AG04450 (cell line): ENCODE data around the gene APBB2. TPM values are rescaled to one million over a fixed set of nuclear protein-coding genes. Genes with fewer than 3 reads are reported as not detected.
"Not testable (repeated sequence)": the region's sequence is repeated elsewhere in the genome, so short reads cannot be mapped to it uniquely, and the experiment has no call there.

ENCODE experiments used
- CTCF ChIA-PET: fragments of 300-600, 350-600 bp; formaldehyde crosslinking; extraction: SDS; loops from one replicate; lab custom pipeline; 2022; ENCODE audit warnings: antibody characterized with exemption, inconsistent platforms; lab: Charles Lee
- POLR2A ChIA-PET: fragments of 350-600 bp; formaldehyde crosslinking; extraction: SDS; loops from one replicate; lab custom pipeline; 2021; ENCODE audit warnings: antibody characterized with exemption, inconsistent platforms; lab: Yijun Ruan, JAX
- DNase-seq: peaks from one replicate; pipeline ENCODE4 v3.0.0-alpha.2; 2011; ENCODE audit warnings: low read depth, low spot score
- H3K27ac ChIP-seq: one replicate; pipeline ENCODE4 v1.5.1; 2012; ENCODE audit warnings: low read depth, low read length, control low read depth
- H3K27me3 ChIP-seq: one replicate; pipeline ENCODE4 v1.6.0; 2012; ENCODE audit warnings: low read length; ENCODE audit not compliant: control insufficient read depth, insufficient read depth
- H3K4me3 ChIP-seq: 2 replicates; pipeline ENCODE4 v1.5.1; 2011; ENCODE audit warnings: mild to moderate bottlenecking, low read depth, low read length, control low read depth
- H3K9me3 ChIP-seq: 2 replicates; pipeline ENCODE4 v1.5.1; 2012; ENCODE audit warnings: low read length; ENCODE audit not compliant: control insufficient read depth, insufficient read depth
- polyA plus RNA-seq: library from polyadenylated mRNA; depleted of rRNA; stranded (reverse); fragments of >200 nt; gene quantifications from 2 replicates; pipeline ENCODE4 v1.2.3, GENCODE V29; 2011
- TF ChIP-seq, protein P1 (sequence below): IDR thresholded peaks from 2 replicates; pipeline ENCODE4 v1.5.1; 2011; ENCODE audit warnings: low read depth, low read length, control low read depth, inconsistent platforms

Gene APBB2
- polyA plus RNA-seq, 1 experiment: 52.7 TPM

DNA sequence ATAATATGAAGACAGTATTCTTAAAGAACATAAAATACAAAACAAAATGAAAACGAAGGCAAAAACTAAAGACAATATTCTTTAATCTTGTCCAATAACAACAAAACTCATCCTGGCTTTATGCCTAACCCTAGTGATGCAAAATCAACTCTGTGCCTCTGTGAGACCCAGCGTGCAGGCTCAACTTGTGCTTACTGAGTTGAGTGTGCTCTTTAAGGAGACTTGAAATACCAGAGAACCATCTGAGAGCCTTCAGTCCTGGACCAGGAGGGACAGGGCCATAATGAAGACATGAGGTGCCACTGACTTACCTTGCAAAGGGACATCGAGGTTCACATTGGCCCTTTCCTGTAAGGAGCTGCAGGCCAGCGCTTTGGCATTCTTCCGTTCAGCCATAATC is 387.5 kb downstream of the APBB2 start:
- POLR2A ChIA-PET: no interaction called here
- H3K27ac ChIP-seq: no peak overlapping the region

DNA sequence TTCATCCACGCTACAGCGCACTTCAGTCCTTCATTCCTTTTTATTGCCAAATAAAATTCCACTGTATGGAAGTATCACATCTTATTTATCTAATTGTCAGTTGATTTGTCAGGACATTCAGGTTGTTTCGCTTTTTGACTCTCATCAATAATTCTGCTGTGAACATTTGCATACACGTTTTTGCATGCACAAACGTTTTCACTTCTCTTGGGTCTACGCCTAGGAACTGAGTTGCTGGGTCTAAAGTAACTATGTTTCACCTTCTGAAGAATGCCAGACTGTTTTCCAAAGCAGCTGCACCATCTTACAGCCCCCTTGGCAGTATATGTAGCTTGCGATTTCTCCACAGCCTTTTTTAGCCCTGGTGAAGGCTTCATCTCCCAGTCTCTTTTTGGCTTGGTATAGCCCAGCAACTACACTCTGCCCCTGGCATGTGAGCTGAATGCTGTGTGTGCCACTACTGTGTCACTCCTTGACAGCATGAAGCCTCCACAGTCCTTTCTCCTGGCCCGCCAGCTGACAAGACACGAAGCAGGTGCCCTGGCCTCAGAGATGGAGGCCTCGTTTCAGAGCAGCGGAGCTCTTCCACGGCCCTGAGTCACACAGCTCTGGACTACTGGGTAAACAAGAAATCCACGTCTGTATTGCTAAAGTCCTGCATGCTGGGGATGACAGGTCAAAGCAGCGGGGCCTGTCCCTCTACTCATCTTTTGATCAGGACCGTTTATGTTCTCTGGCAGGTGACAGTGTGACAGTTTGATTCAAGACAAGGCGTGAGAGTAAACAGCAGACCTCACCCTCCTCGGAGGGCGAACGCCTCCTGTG is 389.1 kb downstream of the APBB2 start:
- H3K4me3 ChIP-seq: no peak overlapping the region
- ChIA-PET POLR2A (no interaction called here), CTCF (no interaction called here)
- H3K9me3 ChIP-seq: no peaks in the 10 kb centered on the region
- H3K27me3 ChIP-seq: no peaks in the 10 kb centered on the region
- DNase-seq: no peak
- TF ChIP-seq, protein P1, sequence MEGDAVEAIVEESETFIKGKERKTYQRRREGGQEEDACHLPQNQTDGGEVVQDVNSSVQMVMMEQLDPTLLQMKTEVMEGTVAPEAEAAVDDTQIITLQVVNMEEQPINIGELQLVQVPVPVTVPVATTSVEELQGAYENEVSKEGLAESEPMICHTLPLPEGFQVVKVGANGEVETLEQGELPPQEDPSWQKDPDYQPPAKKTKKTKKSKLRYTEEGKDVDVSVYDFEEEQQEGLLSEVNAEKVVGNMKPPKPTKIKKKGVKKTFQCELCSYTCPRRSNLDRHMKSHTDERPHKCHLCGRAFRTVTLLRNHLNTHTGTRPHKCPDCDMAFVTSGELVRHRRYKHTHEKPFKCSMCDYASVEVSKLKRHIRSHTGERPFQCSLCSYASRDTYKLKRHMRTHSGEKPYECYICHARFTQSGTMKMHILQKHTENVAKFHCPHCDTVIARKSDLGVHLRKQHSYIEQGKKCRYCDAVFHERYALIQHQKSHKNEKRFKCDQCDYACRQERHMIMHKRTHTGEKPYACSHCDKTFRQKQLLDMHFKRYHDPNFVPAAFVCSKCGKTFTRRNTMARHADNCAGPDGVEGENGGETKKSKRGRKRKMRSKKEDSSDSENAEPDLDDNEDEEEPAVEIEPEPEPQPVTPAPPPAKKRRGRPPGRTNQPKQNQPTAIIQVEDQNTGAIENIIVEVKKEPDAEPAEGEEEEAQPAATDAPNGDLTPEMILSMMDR: no peak
- no peak overlapping the region for H3K27ac ChIP-seq

More for the DNA sequence above, 387.5 kb downstream of the APBB2 start:
- no peak for DNase-seq
- H3K4me3 ChIP-seq: no peak overlapping the region
- TF ChIP-seq, protein P1: no peak
- CTCF ChIA-PET: no interaction called here
- H3K9me3 ChIP-seq: no peaks in the 10 kb centered on the region
- H3K27me3 ChIP-seq: no peaks in the 10 kb centered on the region

DNA sequence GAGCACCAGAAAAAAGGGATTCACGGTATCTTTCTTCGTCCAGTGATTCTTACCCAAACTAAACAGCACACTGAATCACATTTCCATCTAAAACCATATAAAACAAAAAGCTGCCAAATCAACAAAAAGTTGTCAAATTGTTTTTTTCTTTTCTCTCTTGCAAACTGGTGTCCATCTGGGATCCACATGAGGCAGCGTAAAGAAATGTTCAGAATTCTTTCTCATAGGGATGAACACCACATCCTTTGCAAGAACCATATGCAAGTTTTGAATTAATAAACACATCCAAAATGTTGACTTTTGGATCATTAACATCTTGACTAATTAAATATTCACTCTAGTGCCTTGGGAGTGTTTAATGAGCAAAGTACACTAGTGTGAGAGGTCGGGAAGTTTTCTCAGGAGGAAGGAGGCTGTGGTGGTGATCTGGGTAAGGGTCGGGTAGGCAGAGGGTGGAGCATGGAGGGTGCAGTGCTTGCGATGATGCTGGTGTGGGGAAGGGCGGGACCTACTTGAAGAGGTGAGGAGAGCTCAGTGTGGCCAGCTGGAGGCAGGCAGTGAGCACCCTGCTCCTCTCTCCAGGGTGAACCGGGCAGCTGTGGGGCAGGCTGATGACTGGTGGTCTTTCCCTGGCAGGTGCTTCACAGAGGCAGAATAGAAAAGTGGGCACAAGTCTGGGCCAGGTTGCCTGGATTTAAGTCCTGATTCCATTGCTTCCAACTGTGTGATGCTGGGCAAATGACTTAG is 391.7 kb downstream of the APBB2 start:
- no peak overlapping the region for H3K4me3 ChIP-seq
- CTCF ChIA-PET: no interaction called here
- TF ChIP-seq, protein P1: no peak
- DNase-seq: no peak
- no peaks in the 10 kb centered on the region for H3K9me3 ChIP-seq
- no peaks in the 10 kb centered on the region for H3K27me3 ChIP-seq
- no peak overlapping the region for H3K27ac ChIP-seq
- POLR2A ChIA-PET: no interaction called here

DNA sequence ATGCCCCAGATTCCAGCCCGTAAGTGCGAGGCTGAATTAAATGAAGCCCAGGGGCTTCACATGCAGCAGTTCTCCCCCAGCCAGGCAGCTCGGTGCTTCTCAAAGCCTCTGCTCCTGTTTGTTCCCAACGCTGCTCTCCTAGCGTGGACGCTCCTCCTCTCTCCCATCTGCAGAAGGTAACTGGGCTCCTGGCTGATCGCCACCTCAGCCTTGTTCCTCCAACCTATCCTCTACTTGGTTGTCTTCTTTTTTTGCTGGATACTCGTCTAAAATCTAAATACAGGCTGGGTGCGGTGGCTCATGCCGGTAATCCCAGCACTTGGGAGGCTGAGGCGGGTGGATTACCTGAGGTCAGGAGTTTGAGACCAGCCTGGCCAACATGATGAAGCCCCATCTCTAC is 394.2 kb downstream of the APBB2 start:
- CTCF ChIA-PET: interaction anchor here (1.1 kb wide), 1 partner anchor 21 kb away, joined by 5 read pairs; no protein-coding TSS in a partner anchor
- TF ChIP-seq, protein P1: no peak
- Histone ChIP-seq H3K27me3 (no peaks in the 10 kb centered on the region), H3K27ac (no peak overlapping the region), H3K9me3 (no peaks in the 10 kb centered on the region), H3K4me3 (no peak overlapping the region)
- DNase-seq: no peak
- POLR2A ChIA-PET: no interaction called here

DNA sequence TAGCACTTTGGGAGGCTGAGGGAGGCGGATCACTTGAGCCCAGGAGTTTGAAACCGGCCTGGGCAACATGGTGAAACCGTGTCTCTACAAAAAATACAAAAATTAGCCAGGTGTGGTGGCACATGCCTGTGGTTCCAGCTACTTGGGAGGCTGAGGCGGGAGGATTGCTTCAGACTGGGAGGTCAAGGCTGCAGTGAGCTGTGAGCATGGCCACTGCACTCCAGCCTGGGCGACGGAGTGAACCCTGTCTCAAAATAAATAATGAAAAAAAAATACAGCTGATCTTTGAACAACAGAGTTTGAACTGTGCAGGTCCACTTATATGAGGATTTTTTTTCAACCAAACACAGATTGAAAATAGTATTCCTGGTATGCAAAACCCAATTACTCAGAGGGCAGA is 397.2 kb downstream of the APBB2 start:
- H3K27me3 ChIP-seq, H3K9me3 ChIP-seq, DNase-seq, CTCF ChIA-PET, H3K27ac ChIP-seq, POLR2A ChIA-PET, H3K4me3 ChIP-seq: not testable (repeated sequence)
